Activated CD4-positive, alpha-beta T cell treated with anti-CD3 and anti-CD28 coated beads, Interleukin-2, amount 10 ng/mL, durations not matched to agents 24 days and 14 days (primary cell): ENCODE measurements around the gene SLC4A7. TPM values are rescaled to one million over a fixed set of nuclear protein-coding genes. Genes with fewer than 3 reads are reported as not detected.

Experiments
- DNase-seq: peaks from one replicate; pipeline ENCODE4 v3.0.0; 2022
- H3K27ac Mint-ChIP-seq: one replicate; pipeline ENCODE4 v1.8.0; 2022; ENCODE audit warnings: mild to moderate bottlenecking, mixed read lengths
- H3K27me3 Mint-ChIP-seq: one replicate; pipeline ENCODE4 v1.8.0; 2022; ENCODE audit warnings: mixed read lengths
- H3K36me3 Mint-ChIP-seq: one replicate; pipeline ENCODE4 v1.8.0; 2022; ENCODE audit warnings: low read depth, mild to moderate bottlenecking, mixed read lengths
- H3K4me1 Mint-ChIP-seq: one replicate; pipeline ENCODE4 v1.8.0; 2021; ENCODE audit warnings: mixed read lengths
- H3K4me3 Mint-ChIP-seq: one replicate; pipeline ENCODE4 v1.8.0; 2022; ENCODE audit warnings: mild to moderate bottlenecking, moderate library complexity, mixed read lengths
- H3K9me3 Mint-ChIP-seq: one replicate; pipeline ENCODE4 v1.8.0; 2021; ENCODE audit warnings: mixed read lengths
- intact Hi-C: fragments of 100-400 bp; cut with micrococcal nuclease; formaldehyde crosslinking; loops from one replicate; pipeline ENCODE4 v1.15.1; 2023
- total RNA-seq: library from RNA; stranded (reverse); gene quantifications from 2 replicates; pipeline ENCODE4 v1.2.3, GENCODE V29; 2022

Gene SLC4A7
- total RNA-seq, 1 donor from 2014 or later: 69.0 TPM

DNA sequence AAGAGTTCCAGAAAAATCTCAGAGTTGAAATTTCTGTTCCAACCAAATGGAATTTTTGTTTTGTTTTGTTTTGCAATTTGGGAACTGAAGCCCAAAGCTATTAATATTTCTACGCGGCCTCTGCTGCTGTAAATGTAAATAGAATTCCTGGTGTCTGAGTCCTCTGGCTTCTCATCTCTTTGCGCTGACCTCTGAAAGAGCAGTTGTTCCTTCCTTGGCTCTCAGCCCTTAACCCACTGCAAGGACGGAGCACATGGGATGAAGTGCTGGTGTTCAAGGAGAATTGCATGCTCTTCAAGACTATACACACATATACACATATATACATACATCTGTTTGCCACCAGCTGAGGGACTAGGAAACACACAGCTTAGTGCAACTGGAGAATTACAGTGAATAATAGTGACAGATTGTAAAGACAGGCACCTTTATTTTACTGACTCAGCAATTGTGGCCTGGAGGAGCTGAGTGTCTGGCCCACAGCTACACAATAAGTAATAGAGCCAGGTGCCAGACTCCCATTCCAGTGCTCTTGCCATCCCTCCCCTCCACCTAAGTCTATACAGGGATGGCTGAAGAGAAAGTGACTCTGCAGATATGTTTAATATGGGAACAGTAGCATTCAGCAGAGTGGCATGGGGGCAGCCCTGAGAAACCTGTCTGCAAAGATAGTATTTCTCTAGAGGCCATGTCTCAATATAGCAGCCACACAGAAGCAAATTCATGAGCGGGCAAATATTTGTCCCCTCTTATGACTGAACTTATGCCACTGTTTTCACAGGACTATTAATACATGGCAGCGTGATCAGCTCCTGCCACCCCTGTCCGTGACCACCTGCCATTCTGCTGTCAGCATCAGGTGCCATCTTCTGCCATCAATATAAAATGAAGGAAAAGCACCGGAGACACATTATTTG is 157.3 kb downstream of the SLC4A7 start:
- no peak overlapping the region for H3K27ac Mint-ChIP-seq
- H3K4me1 Mint-ChIP-seq: no peaks in the 10 kb centered on the region
- H3K9me3 Mint-ChIP-seq: no peaks in the 10 kb centered on the region
- DNase-seq: no peak
- H3K4me3 Mint-ChIP-seq: no peak overlapping the region
- no peaks in the 10 kb centered on the region for H3K36me3 Mint-ChIP-seq
- intact Hi-C loops: no loop called here
- H3K27me3 Mint-ChIP-seq: no peaks in the 10 kb centered on the region

DNA sequence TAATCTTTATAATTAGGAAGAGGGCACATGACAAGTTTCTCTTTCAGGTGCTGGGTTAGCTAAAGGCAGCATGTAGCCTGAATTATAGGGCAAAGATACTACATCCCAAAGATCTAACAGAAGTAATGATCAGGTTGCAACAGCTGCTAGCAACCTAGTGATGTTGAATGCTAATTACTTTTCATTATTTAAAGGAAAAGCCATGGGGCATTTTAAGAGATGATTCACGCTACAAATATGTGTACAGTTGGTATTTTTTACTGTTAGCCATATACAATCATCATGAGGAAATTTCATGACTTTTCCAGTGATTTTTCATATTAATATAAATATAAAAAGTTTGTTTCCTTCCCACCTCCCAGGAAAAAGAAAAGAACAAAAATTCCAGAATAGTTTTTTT is 158.0 kb downstream of the SLC4A7 start:
- Mint-ChIP-seq H3K4me1 (no peaks in the 10 kb centered on the region), H3K9me3 (no peaks in the 10 kb centered on the region), H3K4me3 (no peak overlapping the region), H3K27me3 (no peaks in the 10 kb centered on the region), H3K27ac (no peak overlapping the region), H3K36me3 (no peaks in the 10 kb centered on the region)
- intact Hi-C loops: no loop called here
- DNase-seq: no peak

DNA sequence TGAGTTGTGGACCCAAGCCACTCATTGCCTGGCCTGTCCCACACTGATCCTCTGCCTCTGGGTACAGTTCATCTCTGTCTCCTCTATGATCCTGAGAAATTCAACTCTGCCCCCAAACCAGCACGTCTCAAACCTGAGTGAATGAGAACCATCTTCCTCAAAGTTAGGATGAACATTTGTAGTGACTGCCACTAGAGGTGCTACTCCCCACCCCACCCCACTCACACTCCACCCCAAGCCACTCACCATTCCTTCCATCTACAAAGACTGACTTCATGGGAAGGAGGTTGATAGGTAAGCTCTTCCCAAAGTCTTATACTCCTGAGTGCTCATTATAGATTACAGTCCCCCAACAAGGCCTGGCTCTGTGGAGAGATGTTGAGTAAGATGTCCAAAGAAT is 158.8 kb downstream of the SLC4A7 start:
- Mint-ChIP-seq H3K4me1 (no peaks in the 10 kb centered on the region), H3K9me3 (no peaks in the 10 kb centered on the region)
- intact Hi-C loops: no loop called here

DNA sequence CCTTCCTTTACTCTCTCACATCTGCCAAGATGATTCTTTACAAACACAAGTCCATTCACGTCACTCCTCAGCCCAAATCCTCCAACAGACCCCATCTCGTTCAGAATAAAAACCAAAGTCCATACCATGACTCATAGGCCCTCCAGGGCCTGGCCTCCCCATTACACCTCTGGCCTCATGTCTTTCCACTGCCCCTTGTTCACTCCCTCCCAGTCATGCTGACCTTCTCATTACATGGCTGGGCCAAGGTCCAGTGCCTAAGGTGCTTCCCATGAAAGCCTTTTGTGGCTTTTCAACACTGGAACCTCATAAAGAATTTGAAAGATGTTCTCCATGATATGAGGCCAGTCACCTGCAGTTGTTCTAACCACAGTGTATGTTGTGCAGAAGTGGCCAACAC is 159.5 kb downstream of the SLC4A7 start:
- Mint-ChIP-seq H3K27ac (no peak overlapping the region), H3K27me3 (no peaks in the 10 kb centered on the region), H3K4me1 (no peaks in the 10 kb centered on the region), H3K4me3 (no peak overlapping the region), H3K9me3 (no peaks in the 10 kb centered on the region), H3K36me3 (no peaks in the 10 kb centered on the region)
- intact Hi-C loops: no loop called here
- DNase-seq: no peak

More for the DNA sequence above, 158.8 kb downstream of the SLC4A7 start:
- Mint-ChIP-seq H3K27ac (no peak overlapping the region), H3K4me3 (no peak overlapping the region), H3K27me3 (no peaks in the 10 kb centered on the region), H3K36me3 (no peaks in the 10 kb centered on the region)
- peak; percentile 37 for DNase-seq

DNA sequence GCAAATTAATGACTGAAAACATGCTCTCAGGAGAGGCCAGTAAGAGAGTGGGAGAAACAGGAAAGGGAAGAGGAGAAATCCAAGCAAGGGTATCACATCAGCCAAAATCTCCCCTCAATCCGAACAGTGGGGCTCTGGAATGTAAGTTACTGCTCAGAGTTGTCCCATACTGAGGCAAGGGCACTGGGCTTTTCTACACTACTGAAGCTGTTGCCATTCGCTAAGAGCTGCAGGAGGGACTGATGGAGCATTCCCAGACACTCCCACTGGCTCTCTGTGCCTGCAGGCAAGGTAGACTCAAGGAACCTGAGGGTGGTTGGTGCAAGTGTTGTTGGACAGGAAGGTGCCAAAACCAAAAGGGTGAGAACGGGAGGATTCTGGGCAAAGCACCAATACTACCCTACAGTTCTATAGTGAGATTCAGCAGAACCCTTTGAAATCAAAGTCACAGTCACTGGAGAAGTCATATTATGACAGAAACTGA is 161.1 kb downstream of the SLC4A7 start:
- intact Hi-C loops: no loop called here
- no peaks in the 10 kb centered on the region for H3K36me3 Mint-ChIP-seq
- peak; percentile 43 for DNase-seq
- H3K27me3 Mint-ChIP-seq: peaks cover 2% of the 10 kb centered on the region
- H3K9me3 Mint-ChIP-seq: no peaks in the 10 kb centered on the region
- H3K4me1 Mint-ChIP-seq: no peaks in the 10 kb centered on the region
- no peak overlapping the region for H3K4me3 Mint-ChIP-seq
- H3K27ac Mint-ChIP-seq: no peak overlapping the region

Other genes with a start within 250 kb of the SLC4A7 start
- gene NEK10, start 115.0 kb downstream of the SLC4A7 start, total RNA-seq: 0.26 and 0.28 TPM in 2 replicates
- gene EOMES, start 237.9 kb upstream of the SLC4A7 start, total RNA-seq: 7.4 and 7.8 TPM in 2 replicates